Spinal cord (tissue), 10 donors: Measurements from ENCODE around the gene GFY. TPM values are rescaled to one million over a fixed set of nuclear protein-coding genes. Genes with fewer than 3 reads are reported as not detected.

Experiments used
- DNase-seq, 6 donors: peaks; one replicate each; pipeline versions ENCODE4 v3.0.0 to v3.0.0-alpha.2; 2013 to 2015; ENCODE audit warnings: low spot score in 6 of 6, low read depth in 4 of 6
- H3K27ac ChIP-seq: one replicate; pipeline ENCODE4 v1.5.1; 2013; ENCODE audit warnings: low read depth, low read length, control low read depth
- H3K27me3 ChIP-seq: one replicate; pipeline ENCODE4 v1.6.1; 2013; ENCODE audit warnings: low read length; ENCODE audit not compliant: control insufficient read depth, insufficient read depth
- H3K36me3 ChIP-seq: one replicate; pipeline ENCODE4 v1.6.1; 2013; ENCODE audit warnings: low read length; ENCODE audit not compliant: control insufficient read depth, insufficient read depth
- H3K4me1 ChIP-seq: one replicate; pipeline ENCODE4 v1.6.1; 2013; ENCODE audit warnings: low read length; ENCODE audit not compliant: control insufficient read depth, insufficient read depth
- H3K4me3 ChIP-seq: one replicate; pipeline ENCODE4 v1.5.1; 2013; ENCODE audit warnings: low read depth, low read length, control low read depth
- H3K9me3 ChIP-seq: one replicate; pipeline ENCODE4 v1.6.1; 2013; ENCODE audit warnings: low read length; ENCODE audit not compliant: control insufficient read depth, insufficient read depth
- WGBS: methylation state at CpG from one replicate; pipeline ENCODE4 v1.1.5; 2013; ENCODE audit warnings: missing lambda C conversion rate; ENCODE audit not compliant: insufficient coverage; 5-methylcytosine and 5-hydroxymethylcytosine counted together
- polyA plus RNA-seq, 2 donors: library from polyadenylated mRNA; unstranded; fragments of 120-200 nt; gene quantifications; one replicate each; pipeline ENCODE4 v1.2.1, GENCODE V29; 2013; ENCODE audit not compliant: insufficient read length in 2 of 2
- total RNA-seq, 2 donors: library from RNA; depleted of rRNA in 1 of 2; stranded (reverse); fragments of 120-200 nt in 1 of 2; fragments of >200 nt in 1 of 2; gene quantifications; one replicate each; pipeline versions ENCODE4 v1.2.3 to v1.2.4, GENCODE V29; 2013 to 2014
- donor health status: healthy.

The GFY gene
- total and polyA plus RNA-seq, 4 donors = 0.54 TPM; not detected in 2

DNA sequence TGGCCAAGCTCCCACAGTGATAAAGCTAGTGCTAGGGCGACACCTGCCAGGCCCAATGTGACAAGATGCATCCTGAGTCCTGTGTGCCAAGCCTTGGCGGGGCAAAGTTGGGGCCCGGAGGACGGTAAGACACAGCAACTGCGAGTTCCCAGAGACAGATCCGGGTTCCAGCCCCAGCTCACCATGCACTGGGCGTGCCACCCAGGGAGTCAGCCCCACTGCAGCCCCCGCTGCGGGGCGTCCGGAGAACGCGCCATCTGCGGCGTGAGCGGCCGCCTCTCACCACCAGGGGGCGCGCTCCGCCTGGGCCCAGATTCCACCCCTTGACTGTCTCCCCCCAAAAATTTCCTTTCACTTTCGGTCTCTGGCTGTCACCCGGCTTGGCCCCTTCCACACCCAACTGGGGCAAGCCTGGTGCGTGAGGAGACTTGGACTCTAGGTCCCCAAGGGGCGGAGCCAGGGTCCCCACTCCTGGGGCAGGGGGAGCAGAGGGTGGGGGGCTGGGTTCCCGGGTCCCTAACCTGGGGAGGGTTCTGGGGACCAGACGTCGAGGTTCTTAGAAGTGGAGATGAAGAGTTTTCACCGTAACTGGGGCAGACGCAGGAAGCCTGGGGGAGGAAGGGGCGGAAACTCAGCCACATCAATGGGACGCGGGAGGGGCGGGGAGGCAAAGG is 48.8 kb downstream of the GFY start, which contains the start of gene FLT3LG:
Gene FLT3LG (plus strand): TSS at position 348 of the 674 bp plus-strand sequence. CDS start 425 bp downstream, outside the sequence.
- peak in 1 of 6 donors; percentile 74 for DNase-seq
- Histone ChIP-seq H3K4me1 (peaks cover 27% of the 10 kb centered on the region), H3K4me3 (peak within 1 kb of the TSS; percentile 72), H3K36me3 (peaks cover 10% of the 10 kb centered on the region), H3K27me3 (peaks cover 2% of the 10 kb centered on the region), H3K9me3 (no peaks in the 10 kb centered on the region), H3K27ac (peak within 1 kb of the TSS; percentile 61)
- WGBS = 9% methylated on average over 31 of the region's 33 CpGs

GRCh38 chr19:49474542-49474924 is 49.3 kb downstream of the GFY start:
- Histone ChIP-seq H3K9me3 (no peaks in the 10 kb centered on the region), H3K4me3 (peak overlapping the region; percentile 72), H3K27me3 (peaks cover 2% of the 10 kb centered on the region), H3K4me1 (peaks cover 27% of the 10 kb centered on the region), H3K27ac (no peak overlapping the region), H3K36me3 (peaks cover 10% of the 10 kb centered on the region)
- 18% methylated on average over 11 of the region's 11 CpGs for WGBS
- DNase-seq = no peak

DNA sequence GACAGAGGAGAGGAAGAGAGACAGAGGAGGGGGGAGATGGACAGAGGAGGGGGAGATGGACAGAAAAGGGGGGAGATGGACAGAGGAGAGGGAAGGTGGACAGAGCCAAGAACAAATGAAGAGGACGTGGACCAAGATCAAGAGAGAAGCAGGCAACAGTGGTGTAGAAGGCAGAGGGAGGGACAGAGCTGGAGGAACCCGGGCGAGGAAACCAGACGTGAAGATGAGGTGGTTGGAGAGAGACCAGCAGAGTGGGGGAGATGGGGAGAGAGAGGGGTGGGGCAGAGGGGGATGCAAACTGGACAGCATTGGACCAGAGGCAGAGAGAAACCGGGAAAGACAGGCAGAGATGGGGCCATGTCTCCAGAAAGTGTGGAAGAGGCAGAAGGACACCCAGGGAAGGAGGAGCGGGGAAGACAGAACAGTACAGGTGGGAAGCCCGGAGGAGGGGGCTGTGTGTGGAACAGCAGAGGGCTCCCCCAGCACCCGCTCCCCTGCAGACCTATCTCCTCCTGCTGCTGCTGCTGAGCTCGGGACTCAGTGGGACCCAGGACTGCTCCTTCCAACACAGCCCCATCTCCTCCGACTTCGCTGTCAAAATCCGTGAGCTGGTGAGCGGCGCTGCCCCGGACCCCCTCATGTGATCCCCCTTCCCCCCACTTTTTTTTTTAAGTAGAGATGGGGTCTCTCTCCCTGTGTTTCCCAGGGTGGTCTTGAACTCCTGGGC is 50.2 kb downstream of the GFY start:
- Histone ChIP-seq H3K9me3 (no peaks in the 10 kb centered on the region), H3K27me3 (peaks cover 2% of the 10 kb centered on the region), H3K4me1 (peaks cover 27% of the 10 kb centered on the region), H3K4me3 (no peak overlapping the region), H3K36me3 (peaks cover 7% of the 10 kb centered on the region), H3K27ac (no peak overlapping the region)
- WGBS = 70% methylated on average over 9 of the region's 15 CpGs
- no peak for DNase-seq

- H3K9me3 ChIP-seq = no peaks in the 10 kb centered on the region
- no peak overlapping the region for H3K27ac ChIP-seq
- H3K4me1 ChIP-seq = peaks cover 27% of the 10 kb centered on the region
- peak in 2 of 6 donors; percentile 71 to 72 for DNase-seq
- WGBS = 36% methylated on average over 21 of the region's 27 CpGs
- peaks cover 2% of the 10 kb centered on the region for H3K27me3 ChIP-seq
- peaks cover 3% of the 10 kb centered on the region for H3K36me3 ChIP-seq
- no peak overlapping the region for H3K4me3 ChIP-seq
Observed at GRCh38 chr19:49475995-49476880, 51.0 kb downstream of the GFY start.

Other genes with a start within 250 kb of the GFY start
- 1 to 10 TPM in 1 of 2 donors, under 1 TPM in 1; 0.59 to 1.2 TPM for gene SLC6A16, start 100.2 kb upstream of the GFY start, total RNA-seq
- gene SLC6A16, start 100.2 kb upstream of the GFY start, polyA plus RNA-seq = 1 to 10 TPM; 2.8 to 3.8 TPM
- gene CD37, start 90.0 kb upstream of the GFY start, total RNA-seq = 10 to 100 TPM in 1 of 2 donors, 1 to 10 TPM in 1; 2.9 to 10.5 TPM
- 10 to 100 TPM; 16.6 to 18.0 TPM for gene CD37, start 90.0 kb upstream of the GFY start, polyA plus RNA-seq
- 10 to 100 TPM; 10.6 to 35.6 TPM for gene TEAD2, start 63.0 kb upstream of the GFY start, total RNA-seq
- 10 to 100 TPM; 33.2 to 33.3 TPM for gene TEAD2, start 63.0 kb upstream of the GFY start, polyA plus RNA-seq
- 1 to 10 TPM in 1 of 2 donors, under 1 TPM in 1; 0.69 to 3.4 TPM for gene DKKL1, start 61.5 kb upstream of the GFY start, total RNA-seq
- 1 to 10 TPM; 2.7 to 3.2 TPM for gene DKKL1, start 61.5 kb upstream of the GFY start, polyA plus RNA-seq
- gene KASH5, start 37.1 kb upstream of the GFY start, total RNA-seq = 1 to 10 TPM in 1 of 2 donors, under 1 TPM in 1; 0.30 to 1.3 TPM
- under 1 TPM; 0.21 to 0.40 TPM for gene KASH5, start 37.1 kb upstream of the GFY start, polyA plus RNA-seq
- gene PTH2, start 1.9 kb upstream of the GFY start, total RNA-seq = not detected
- gene PTH2, start 1.9 kb upstream of the GFY start, polyA plus RNA-seq = not detected
- 1 to 10 TPM in 1 of 2 donors, under 1 TPM in 1; 0.55 to 4.2 TPM for gene SLC17A7, start 16.1 kb downstream of the GFY start, total RNA-seq
- 1 to 10 TPM in 1 of 2 donors, under 1 TPM in 1; 0.51 to 1.1 TPM for gene SLC17A7, start 16.1 kb downstream of the GFY start, polyA plus RNA-seq
- gene PIH1D1, start 26.4 kb downstream of the GFY start, total RNA-seq = 10 to 100 TPM; 56.6 to 96.3 TPM
- 10 to 100 TPM; 71.5 to 81.6 TPM for gene PIH1D1, start 26.4 kb downstream of the GFY start, polyA plus RNA-seq
- 10 to 100 TPM; 15.7 to 22.3 TPM for gene ALDH16A1, start 27.8 kb downstream of the GFY start, total RNA-seq
- 10 to 100 TPM; 16.1 to 18.2 TPM for gene ALDH16A1, start 27.8 kb downstream of the GFY start, polyA plus RNA-seq
- 1 to 10 TPM; 1.2 to 4.1 TPM for gene FLT3LG, start 48.8 kb downstream of the GFY start, total RNA-seq
- 1 to 10 TPM; 4.8 to 5.2 TPM for gene FLT3LG, start 48.8 kb downstream of the GFY start, polyA plus RNA-seq
- gene RPL13A, start 62.2 kb downstream of the GFY start, total RNA-seq = 1,000 to 10,000 TPM; 1,320 to 2,994 TPM
- 1,000 to 10,000 TPM; 1,955 to 2,049 TPM for gene RPL13A, start 62.2 kb downstream of the GFY start, polyA plus RNA-seq
- 1,000 to 10,000 TPM; 1,713 to 3,396 TPM for gene RPS11, start 71.0 kb downstream of the GFY start, total RNA-seq
- gene RPS11, start 71.0 kb downstream of the GFY start, polyA plus RNA-seq = 1,000 to 10,000 TPM; 1,893 to 1,945 TPM
- gene FCGRT, start 87.3 kb downstream of the GFY start, total RNA-seq = 100 to 1,000 TPM in 1 of 2 donors, 10 to 100 TPM in 1; 67.9 to 339 TPM
- 100 to 1,000 TPM in 1 of 2 donors, 10 to 100 TPM in 1; 80.2 to 131 TPM for gene FCGRT, start 87.3 kb downstream of the GFY start, polyA plus RNA-seq
- gene RCN3, start 102.6 kb downstream of the GFY start, total RNA-seq = 10 to 100 TPM; 24.9 to 85.2 TPM
- gene RCN3, start 102.6 kb downstream of the GFY start, polyA plus RNA-seq = 10 to 100 TPM; 14.5 to 36.5 TPM
- gene NOSIP, start 155.2 kb downstream of the GFY start, total RNA-seq = 10 to 100 TPM; 32.2 to 86.1 TPM
- gene NOSIP, start 155.2 kb downstream of the GFY start, polyA plus RNA-seq = 10 to 100 TPM; 63.9 to 67.4 TPM
- gene PRRG2, start 155.9 kb downstream of the GFY start, total RNA-seq = under 1 TPM; 0.79 to 0.83 TPM
- gene PRRG2, start 155.9 kb downstream of the GFY start, polyA plus RNA-seq = 1 to 10 TPM in 1 of 2 donors, under 1 TPM in 1; 0.78 to 1.5 TPM
- gene PRR12, start 165.8 kb downstream of the GFY start, total RNA-seq = 1 to 10 TPM; 6.6 to 8.2 TPM
- 10 to 100 TPM; 37.7 to 42.3 TPM for gene PRR12, start 165.8 kb downstream of the GFY start, polyA plus RNA-seq
- gene RRAS, start 214.8 kb downstream of the GFY start, total RNA-seq = 10 to 100 TPM in 1 of 2 donors, 1 to 10 TPM in 1; 4.7 to 16.7 TPM
- gene RRAS, start 214.8 kb downstream of the GFY start, polyA plus RNA-seq = 10 to 100 TPM; 13.4 to 16.7 TPM
- gene SCAF1, start 216.8 kb downstream of the GFY start, total RNA-seq = 10 to 100 TPM; 11.8 to 12.2 TPM
- 10 to 100 TPM; 66.3 to 70.8 TPM for gene SCAF1, start 216.8 kb downstream of the GFY start, polyA plus RNA-seq
- 10 to 100 TPM; 21.8 to 63.9 TPM for gene IRF3, start 240.5 kb downstream of the GFY start, total RNA-seq
- 10 to 100 TPM; 39.2 to 51.4 TPM for gene IRF3, start 240.5 kb downstream of the GFY start, polyA plus RNA-seq
- gene BCL2L12, start 240.5 kb downstream of the GFY start, total RNA-seq = 1 to 10 TPM in 1 of 2 donors, under 1 TPM in 1; 0.89 to 7.6 TPM
- 10 to 100 TPM in 1 of 2 donors, 1 to 10 TPM in 1; 8.2 to 15.0 TPM for gene BCL2L12, start 240.5 kb downstream of the GFY start, polyA plus RNA-seq